Fibroblast of villous mesenchyme (primary cell): ENCODE measurements around the gene EIF3K. TPM values are rescaled to one million over a fixed set of nuclear protein-coding genes. Genes with fewer than 3 reads are reported as not detected.
A peak's percentile ranks its signal among the peaks of the same experiment; 100 is the strongest.

Source experiments
- DNase-seq: peaks from one replicate; pipeline ENCODE4 v3.0.0-alpha.2; 2010; ENCODE audit warnings: low read depth
- H3K4me3 ChIP-seq: 2 replicates; pipeline ENCODE4 v1.5.1; 2011; ENCODE audit warnings: low read depth, mild to moderate bottlenecking, low read length
- CTCF ChIP-seq: IDR thresholded peaks from 2 replicates; pipeline ENCODE4 v1.5.1; 2012; ENCODE audit warnings: low read depth, mild to moderate bottlenecking, low read length; ENCODE audit not compliant: insufficient read depth
- total RNA-seq: library from RNA; depleted of rRNA; stranded (reverse); fragments of >200 nt; gene quantifications from 2 replicates; pipeline ENCODE4 v1.2.3, GENCODE V29; 2012

EIF3K gene
- total RNA-seq, 1 donor = 152 TPM

GRCh38 chr19:38663156-38663651 lies 44.2 kb downstream of the EIF3K start:
- H3K4me3 ChIP-seq = no peak overlapping the region
- no peak for TF ChIP-seq CTCF
- DNase-seq = no peak

GRCh38 chr19:38663957-38664502 lies 45.0 kb downstream of the EIF3K start:
- no peak overlapping the region for H3K4me3 ChIP-seq
- TF ChIP-seq CTCF = no peak
- no peak for DNase-seq

GRCh38 chr19:38664503-38665211 lies 45.7 kb downstream of the EIF3K start:
- no peak for TF ChIP-seq CTCF
- DNase-seq = peak; percentile 66
- no peak overlapping the region for H3K4me3 ChIP-seq

GRCh38 chr19:38665219-38665931 lies 46.4 kb downstream of the EIF3K start:
- no peak for DNase-seq

GRCh38 chr19:38665950-38666662 lies 47.1 kb downstream of the EIF3K start:
- TF ChIP-seq CTCF = no peak
- DNase-seq = peak; percentile 83
- no peak overlapping the region for H3K4me3 ChIP-seq

More at GRCh38 chr19:38665219-38665931, 46.4 kb downstream of the EIF3K start:
- H3K4me3 ChIP-seq = no peak overlapping the region
- no peak for TF ChIP-seq CTCF

- no peak overlapping the region for H3K4me3 ChIP-seq
- no peak for TF ChIP-seq CTCF
- DNase-seq = peak; percentile 82
Measured at GRCh38 chr19:38666663-38667511, 47.9 kb downstream of the EIF3K start.
